GM04503 (cell line): ENCODE measurements around the gene NR2C2.
"Not testable (repeated sequence)": the region's sequence is repeated elsewhere in the genome, so short reads cannot be mapped to it uniquely, and the experiment has no call there.

Experiments
- DNase-seq: peaks from one replicate; pipeline ENCODE4 v3.0.0-alpha.2; 2012; ENCODE audit warnings: low read depth

The NR2C2 gene

DNA sequence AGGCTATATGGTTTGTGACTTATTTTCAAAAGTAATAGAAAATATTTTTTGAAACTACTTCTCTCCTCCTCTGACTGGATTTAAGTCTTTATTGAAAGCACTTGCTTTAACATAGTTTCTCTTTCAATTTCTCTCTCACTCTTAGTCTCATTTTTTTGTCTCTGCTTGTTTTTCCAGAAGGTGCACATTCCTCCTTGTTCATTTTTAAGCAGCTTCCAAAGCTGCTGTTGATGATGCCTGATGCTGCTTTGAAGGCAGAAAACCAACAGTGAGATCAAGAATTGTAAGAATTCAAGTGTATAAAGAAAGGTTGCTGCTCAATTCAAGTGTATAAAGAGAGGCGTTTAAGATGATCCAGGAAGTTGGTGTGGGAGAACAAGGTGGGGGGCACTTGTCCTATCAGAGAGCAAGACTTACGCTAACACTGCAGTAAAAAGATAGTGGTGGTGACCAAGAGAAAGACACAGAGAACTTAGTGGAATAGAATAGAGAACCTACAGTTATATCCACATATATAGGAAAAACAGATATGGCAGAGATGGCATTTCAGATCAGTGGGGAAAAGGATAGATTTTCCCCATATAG is 12.1 kb downstream of the NR2C2 start:
- no peak for DNase-seq

DNA sequence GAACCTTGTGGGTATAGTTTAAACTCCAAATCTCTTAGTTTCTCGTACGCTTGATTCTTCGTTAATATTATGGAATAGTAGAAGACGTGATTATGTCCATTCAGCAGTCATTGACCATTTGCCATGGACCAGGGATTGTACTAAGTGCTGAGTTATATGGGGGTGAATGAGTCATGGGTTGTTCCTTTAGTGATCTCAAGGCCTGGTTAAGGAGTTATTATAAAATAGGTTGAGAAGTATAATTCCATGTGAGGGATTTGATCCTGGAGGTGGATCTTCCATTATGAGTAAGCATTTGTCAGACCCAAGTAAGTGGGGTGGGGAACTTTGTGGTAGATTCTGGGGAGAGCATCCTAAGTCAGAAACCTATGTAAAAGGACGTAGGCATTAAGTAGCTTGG is 15.4 kb downstream of the NR2C2 start:
- DNase-seq = no peak

DNA sequence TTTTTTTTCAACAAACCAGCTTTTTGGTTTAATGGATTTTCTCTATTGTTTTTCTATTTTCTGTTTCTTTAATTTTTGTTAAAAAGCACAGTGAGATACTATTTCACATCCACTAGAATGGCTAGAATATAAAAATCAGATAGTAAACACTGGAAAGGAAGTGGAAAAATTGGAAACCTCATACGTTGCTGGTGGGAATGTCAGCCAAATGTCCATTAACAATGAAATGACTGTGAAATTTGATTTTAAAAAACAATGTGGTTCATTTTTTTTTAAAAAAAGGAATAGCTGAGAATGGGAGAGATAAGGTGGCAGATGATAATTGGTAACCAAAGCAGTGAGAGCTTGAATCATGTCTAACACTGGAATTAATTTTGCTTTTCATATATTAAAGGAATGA is 19.9 kb downstream of the NR2C2 start:
- no peak for DNase-seq

DNA sequence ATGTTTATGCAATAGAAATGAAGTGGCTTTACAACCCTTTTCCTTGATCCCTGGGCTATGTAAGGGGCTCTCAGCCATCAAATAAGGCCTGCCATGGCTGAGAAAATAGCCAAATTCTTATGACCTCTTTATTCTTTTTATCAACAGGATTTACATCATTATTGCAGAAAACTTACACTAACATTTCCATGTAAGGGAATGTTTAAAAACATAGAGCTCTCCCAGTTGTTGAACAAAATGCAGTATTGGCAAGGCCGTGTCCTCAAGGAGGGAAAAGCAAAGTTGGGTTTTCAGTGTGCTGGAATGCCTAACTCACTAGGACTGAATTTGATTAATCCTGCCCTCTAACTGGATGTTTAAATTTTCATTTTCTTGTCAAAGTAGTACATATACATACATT is 22.3 kb downstream of the NR2C2 start:
- no peak for DNase-seq

DNA sequence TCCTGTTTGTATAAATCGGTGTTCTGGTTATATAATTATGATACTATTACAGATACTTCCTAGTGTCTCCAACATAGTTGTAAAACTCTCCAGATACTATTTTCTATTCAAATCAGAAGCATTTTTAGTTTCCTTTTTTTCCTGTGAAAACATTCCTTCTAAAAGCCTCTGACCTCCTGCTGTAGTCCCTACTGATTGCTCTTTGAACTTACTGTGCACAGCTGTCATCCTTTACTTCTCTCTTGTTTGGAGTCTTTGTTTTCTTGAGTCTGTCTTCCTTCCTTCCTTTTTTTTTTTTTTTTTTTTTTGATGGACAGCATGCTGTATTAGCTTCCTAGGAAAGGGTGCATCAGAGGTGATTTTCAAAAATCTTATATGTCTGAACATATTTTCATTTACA is 28.9 kb downstream of the NR2C2 start:
- no peak for DNase-seq

DNA sequence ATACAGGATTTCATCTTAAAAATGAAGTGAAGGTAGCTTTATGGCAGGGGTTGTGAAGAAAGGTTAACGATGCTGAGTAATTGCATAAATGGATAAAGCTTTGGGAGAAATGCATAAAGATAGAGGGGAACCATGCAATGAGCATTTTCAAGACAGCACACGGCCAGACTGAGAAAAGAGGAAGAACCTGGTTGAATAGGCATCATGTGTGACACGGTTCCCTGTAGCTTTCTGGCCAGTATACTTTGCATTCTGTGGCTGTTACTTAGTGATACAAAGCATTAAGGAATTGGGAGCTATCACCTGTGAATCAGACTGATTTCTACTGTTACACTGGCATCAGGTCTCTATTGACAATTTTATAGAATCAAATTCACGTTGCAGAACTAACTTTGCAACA is 33.3 kb downstream of the NR2C2 start:
- DNase-seq = no peak

DNA sequence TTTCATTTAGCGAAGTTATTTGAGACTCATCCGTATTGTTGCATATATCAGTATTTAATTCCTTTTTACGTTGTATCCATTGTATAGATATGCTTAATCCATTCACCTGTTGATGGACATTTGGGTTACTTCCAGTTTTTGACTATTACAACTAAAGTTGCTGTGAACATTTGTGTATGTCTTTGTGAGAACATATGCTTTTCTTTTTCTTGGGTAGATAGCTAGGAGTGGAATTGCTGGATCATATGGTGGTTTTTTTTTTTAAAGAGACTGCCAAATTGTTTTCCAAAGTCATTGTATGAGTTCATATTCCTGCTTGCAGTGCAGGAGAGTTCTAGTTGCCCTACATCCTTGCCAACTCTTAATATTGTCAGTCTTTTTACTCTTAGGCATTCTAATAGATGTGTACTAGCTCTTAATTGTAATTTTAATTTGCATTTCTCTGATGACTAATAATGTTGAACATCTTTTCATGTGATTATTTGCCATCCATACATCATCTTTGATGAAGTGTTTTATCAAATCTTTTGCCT is 37.3 kb downstream of the NR2C2 start:
- DNase-seq = no peak

DNA sequence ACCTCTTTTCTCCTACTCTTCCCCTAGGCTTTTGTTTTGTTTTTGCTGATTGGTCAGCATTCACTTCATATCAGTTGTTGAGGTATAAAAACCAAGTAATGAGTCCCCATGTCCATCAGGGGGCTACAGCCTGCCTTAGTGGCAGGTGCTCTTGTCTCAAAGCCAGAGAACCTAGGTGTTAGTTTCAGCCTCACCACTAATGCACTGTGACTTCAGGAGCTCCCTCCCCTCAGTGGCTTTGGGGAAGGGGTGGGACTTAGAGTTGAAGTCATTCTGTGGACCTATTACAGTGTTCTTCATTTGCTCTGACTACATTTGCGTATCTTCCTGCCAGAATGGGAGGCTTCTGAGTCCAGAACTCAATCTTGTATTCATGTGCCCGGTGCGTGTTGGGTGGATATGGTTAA is 41.6 kb downstream of the NR2C2 start:
- DNase-seq = no peak

DNA sequence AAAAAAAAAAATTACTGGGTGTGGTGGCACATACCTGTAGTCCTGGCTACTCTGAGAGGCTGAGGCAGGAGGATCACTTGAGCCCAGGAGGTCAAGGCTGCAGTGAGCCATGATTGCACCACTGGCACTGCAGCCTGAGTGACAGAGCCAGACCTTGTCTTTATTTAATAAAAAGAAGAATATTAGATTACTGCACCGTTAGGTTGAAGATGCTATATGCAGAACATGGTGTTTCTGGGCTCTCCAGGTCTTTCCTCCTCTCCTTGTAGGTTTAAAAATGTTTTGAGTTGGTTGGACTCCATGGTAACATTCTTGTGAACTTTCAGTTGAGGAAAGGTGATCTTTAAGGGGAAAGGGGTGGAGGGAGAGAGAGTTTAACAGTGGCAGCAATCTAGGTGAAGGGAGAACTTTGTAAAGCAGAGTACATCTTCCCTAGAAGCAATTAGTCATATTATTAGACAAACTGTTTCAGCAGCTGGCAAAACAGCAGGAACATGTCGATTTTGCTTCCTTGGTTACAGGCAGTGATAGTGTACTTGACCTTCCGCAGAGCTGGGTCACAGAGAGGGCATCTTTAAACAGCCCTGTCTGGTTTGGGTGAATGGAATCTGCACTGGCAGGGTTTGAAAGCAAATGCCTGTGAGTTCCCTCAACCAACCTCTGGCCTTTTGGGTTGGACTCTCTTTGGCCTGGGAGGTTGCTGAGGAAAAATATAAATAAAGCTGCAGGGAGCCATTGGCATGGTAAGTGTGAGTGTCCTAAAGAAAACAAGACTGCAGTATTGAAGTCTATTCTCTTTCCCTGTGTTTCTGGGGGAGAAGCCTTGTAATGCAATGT is 42.8 kb downstream of the NR2C2 start:
- peak; percentile 13 for DNase-seq

DNA sequence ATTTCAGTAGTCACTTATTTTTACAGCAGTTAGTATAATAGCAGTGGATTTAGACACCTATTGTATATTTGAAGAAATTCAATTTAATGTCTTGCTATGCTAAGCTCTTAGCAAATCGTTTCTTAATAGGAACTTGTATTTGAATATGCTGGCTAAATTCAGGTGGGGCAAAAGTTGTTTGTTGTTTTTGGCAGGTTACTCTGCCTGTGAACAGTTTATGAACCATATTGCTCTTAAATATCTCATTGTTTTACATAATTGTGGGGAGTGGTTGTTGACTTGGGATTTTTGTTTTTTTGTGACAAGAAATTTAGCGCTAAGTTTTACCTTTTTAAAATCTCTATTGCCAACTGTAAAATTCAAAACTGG is 43.4 kb downstream of the NR2C2 start:
- DNase-seq = no peak

DNA sequence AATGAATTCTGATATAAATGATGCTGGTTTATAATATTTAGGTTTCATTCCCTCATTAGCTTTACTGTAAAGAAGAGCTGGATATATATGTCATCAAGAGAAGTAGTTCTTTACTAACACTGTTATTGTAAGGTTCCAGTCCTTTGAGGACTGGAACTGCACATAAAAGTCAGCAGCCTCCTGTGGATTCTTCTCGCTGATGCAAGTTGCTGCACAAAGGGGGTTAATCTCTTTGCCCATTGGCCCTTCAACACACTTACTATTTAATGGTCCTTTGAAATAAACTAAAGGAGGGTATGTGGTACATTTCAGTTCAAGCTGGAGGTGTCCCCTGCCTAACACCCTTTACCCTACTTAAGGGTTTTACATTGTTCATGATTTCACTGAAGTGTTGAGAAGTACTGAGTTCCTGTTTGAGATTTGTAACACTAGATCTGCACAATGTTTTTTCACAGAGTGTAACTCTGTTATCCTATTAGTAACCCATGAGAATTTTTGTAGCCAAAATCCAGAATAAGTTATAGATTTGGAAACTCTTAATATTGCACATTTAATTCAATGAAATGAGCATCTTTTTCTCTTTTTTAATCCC is 43.9 kb downstream of the NR2C2 start:
- DNase-seq = no peak

DNA sequence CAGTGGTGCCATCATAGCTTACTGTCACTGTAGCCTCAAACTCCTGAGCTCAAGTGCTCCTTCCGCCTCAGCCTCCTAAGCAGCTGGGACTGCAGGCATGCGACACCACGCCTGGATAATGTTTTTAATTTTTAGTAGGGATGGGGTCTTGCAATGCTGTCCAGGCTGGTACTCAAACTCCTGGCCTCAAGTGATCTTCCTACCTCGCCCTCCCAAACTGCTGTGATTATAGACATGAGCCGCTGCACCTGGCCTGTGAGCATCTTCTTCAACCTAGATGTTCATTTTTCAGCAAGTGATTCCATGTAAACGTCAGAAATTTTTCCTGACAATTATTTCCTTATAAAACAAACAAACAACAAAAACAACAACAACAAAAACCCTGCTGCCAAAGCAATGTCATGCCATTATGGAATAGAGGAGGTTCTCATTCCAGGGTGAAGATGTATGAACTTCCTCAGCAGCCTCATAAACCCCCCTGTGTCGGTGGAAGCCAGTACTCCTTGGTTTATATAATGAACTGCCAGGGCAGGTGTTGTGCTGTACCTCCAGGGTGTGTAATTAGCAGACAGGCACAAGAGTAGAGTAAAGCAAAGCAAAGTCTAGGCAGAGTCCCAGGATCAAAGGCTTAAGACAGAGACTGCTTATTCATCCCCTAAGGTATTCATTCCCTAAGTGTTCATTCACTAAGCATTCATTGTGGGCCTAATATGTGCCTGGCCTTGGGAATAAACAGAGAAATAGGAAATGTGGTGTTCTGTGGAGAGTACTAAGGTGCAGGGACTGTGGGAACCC is 44.6 kb downstream of the NR2C2 start:
- no peak for DNase-seq

DNA sequence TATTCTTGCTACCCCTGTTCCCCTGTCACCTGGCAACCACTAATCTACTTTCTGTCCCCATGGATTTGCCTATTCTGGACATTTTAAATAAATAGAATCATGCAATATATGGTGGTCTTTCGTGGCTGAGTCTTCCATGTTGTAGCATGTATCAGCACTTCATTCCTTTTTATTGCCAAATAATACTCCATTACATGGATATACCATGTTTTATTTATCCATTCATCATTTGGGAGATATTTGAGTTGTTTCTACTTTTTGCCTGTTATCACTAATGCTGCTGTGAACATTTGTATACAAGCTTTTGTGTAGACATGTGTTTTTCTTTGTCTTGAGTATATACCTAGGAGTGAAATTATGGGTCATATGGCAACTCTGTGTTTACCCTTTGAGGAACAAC is 50.6 kb downstream of the NR2C2 start:
- DNase-seq = no peak

DNA sequence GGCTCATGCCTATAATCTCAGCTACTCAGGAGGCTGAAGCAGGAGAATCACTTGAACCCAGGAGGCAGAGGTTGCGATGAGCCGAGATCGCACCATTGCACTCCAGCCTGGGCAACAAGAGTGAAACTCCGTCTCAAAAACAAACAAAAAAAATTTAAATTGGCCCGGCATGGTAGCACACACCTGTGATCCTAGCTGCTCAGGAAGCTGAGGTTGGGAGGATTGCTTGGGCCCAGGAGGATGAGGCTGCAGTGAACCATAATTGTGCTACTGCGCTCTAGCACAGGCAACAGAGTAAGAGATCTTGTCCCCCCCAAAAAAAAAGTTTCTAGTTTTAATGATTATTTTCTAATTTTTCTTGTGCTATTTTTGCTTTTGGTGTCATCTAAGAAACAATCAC is 51.8 kb downstream of the NR2C2 start:
- not testable (repeated sequence) for DNase-seq

DNA sequence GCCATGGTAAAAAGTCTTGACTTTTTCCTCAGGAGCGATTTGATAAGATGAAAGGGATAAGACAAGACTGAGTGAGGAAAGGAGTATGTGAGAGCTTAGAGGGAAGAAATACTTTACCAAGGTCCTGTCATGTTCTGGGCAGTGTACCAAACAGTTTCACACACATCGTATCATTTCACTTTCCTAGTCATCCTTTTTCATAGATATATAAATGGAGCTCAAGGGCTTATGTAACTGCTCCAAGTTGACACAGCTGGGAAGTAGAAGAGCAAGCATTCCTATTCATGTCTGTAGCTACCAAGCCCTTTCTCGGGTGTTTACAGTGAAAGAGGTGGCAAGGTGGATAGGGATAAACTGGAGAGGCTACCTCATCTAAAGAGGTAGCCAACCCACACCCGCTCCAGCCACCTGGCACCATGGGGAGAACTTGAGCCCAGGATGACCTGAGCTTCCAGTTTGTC is 60.3 kb downstream of the NR2C2 start:
- peak; percentile 70 for DNase-seq

DNA sequence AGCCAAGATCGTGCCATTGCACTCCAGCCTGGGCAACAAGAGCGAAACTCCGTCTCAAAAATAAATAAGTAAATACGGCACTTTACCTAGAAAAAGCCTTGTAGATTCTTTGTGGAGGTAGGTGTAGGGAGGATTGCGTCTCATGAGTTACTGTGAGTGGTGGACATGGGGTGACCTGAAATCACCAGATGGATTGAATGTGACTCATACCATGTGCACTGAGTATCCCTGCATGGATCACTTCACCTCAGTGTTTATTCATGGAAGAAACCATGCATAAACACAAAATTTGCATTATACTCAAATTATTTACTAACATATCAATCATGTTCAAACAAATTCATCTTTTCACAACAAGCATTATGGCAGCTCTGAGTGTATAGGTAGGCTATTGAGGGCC is 61.8 kb downstream of the NR2C2 start:
- no peak for DNase-seq

DNA sequence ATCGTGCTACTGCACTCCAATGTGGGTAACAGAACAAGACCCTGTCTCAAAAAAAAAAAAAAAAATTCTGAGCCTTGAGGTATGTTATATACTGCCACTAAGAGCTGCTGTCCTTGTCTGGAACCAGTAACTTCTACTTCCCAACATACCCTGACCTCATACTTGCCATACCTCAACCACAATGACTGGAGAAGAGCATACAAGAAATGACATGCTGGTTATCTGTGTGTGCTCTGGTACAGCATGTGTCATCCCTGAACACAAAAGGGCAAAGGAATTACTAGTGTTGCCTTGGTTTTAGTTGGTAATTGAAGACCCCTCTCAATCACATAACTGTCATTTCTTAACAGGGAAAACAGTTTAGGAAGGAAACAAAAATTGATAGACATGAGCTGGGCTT is 63.3 kb downstream of the NR2C2 start:
- no peak for DNase-seq

DNA sequence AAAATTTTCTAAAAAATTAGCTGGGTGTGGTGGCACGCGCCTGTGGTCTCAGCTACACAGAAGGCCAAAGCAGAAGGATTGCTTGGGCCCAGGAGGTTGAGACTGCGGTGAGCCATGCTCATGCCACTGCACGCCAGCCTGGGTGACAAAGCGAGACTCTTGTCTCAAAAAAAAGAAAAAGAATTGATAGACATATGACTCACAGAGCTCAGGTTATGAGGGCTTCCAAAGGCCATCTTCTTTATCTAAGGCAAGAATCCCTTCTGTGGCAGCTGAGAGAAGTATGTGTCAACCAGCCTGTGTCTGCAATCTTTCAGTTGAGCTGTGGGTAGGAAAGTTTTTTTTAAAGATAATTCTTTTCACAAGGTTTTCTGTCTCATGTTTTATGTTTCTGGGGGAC is 63.8 kb downstream of the NR2C2 start:
- DNase-seq = no peak

DNA sequence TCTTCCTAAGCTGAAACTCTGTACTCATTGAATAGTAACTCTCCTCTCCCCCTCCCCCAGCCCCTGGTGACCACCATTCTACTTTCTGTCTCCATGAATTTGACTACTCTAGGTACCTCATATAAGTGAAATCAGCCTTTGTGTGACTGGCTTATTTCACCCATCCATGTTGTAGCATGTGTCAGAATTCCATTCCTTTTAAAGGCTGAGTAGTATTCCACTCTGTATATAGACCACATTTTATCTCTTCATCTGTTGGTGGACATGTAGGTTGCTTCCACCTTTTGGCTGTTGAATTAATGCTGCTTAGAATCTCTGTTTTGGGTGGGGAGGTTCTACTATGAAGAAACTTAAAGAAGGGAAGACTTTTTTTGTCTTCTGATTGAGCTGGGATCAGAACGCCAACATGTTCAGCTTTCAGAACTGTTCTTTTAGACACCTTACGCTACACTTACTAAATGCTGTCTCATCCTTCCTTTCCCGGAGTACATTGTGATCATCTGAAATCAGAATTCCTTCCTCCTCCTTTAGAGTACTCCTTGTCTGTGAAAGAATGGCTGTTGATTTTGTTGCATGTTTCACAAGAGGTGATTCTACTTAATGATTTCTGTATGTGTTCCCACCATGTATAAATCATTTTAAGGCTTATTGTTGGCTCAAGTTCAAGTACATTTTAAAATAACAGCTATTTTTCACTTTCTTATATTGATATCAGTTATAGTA is 67.4 kb downstream of the NR2C2 start:
- DNase-seq = no peak

DNA sequence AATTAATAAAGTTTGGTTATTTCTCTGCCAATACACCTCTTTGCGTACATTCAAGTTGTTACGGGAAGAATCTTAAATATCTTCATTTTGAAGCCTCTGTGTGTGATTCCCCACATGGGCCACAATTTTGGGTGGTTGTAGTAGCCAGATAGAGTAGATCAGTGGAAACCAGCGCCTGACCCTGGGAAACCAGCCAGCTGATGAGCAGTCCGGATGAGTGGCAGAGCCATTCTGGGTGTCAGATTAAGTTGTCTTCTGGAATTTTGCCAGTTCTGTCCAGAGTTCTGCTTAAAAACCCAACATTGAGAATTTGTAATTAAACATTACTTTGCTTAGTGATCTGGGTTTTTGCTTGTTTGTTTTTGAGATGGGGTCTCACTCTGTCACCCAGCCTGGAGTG is 68.1 kb downstream of the NR2C2 start:
- no peak for DNase-seq

DNA sequence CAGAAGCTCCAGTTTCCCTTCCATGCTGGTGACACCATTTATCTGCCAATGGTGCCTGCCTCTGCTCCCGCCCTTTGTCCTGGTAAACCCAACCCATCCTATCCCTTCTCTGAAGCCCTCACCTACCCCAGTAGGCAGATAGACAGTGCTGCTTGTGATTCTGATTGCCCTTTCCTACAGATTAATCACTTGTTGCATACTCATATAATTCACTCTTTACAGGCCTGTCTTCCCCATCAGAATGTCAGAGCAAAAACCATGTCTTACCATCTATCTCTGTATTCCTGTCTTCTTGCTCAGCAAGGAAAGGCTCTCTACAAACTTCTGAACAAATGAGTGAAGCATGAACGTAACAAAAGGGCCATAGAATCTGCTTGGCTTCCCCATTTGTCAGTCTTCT is 69.8 kb downstream of the NR2C2 start:
- DNase-seq = no peak

DNA sequence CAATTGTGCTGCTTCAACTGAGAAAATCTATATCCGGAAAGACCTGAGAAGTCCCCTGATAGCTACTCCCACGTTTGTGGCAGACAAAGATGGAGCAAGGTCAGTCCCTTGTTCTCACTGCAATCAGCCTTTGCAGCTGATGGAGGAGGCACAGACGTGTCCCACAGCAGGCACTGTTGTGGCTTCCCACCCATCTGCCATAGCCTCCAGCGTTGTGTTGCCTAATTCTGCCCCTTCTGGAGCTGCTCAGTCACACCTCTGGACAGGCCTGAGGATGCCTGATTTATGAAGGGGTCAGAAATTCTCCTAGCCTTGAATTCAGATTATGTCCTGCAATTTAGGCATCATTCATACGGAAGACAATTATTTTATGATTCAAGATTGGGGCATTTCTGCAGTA is 75.9 kb downstream of the NR2C2 start:
- no peak for DNase-seq
